HG02642 (cell line): ENCODE results near the gene CENPA.
"Not testable (repeated sequence)": the region's sequence is repeated elsewhere in the genome, so short reads cannot be mapped to it uniquely, and the experiment has no call there.

ENCODE experiments used
- ATAC-seq: cut with Tn5 transposase; IDR thresholded peaks from one replicate; pipeline ENCODE4 v1.9.1; 2021; ENCODE audit warnings: mild to moderate bottlenecking; ENCODE audit not compliant: unreplicated experiment, poor library complexity

CENPA gene

GRCh38 chr2:26759845-26760244, 26.0 kb upstream of the CENPA start:
- ATAC-seq: no peak

- ATAC-seq: not testable (repeated sequence)
These were observed 24.9 kb upstream of the CENPA start for GRCh38 chr2:26760991-26761390.

GRCh38 chr2:26763019-26763418, 22.8 kb upstream of the CENPA start:
- no peak for ATAC-seq

GRCh38 chr2:26764078-26764887, 21.6 kb upstream of the CENPA start, which contains the start of gene SLC35F6:
Gene SLC35F6 (plus strand): TSS chr2:26764284. CDS start chr2:26764350, 66 bp downstream.
- peak; percentile 91 for ATAC-seq

- ATAC-seq: no peak
These were observed 20.9 kb upstream of the CENPA start for GRCh38 chr2:26764906-26765305.

GRCh38 chr2:26765475-26766200, 20.2 kb upstream of the CENPA start:
- no peak for ATAC-seq

- ATAC-seq: no peak
These were observed 18.7 kb upstream of the CENPA start for GRCh38 chr2:26767129-26767528.

GRCh38 chr2:26767894-26768487, 17.9 kb upstream of the CENPA start:
- ATAC-seq: no peak

GRCh38 chr2:26768759-26769088, 17.1 kb upstream of the CENPA start:
- ATAC-seq: no peak

- no peak for ATAC-seq
These were observed 16.6 kb upstream of the CENPA start for GRCh38 chr2:26769089-26769761.

- ATAC-seq: no peak
These were observed 14.8 kb upstream of the CENPA start for GRCh38 chr2:26770986-26771586.

- no peak for ATAC-seq
These were observed 13.5 kb upstream of the CENPA start for GRCh38 chr2:26772064-26773001.

- no peak for ATAC-seq
These were observed 9.6 kb upstream of the CENPA start for GRCh38 chr2:26776195-26776800.

- no peak for ATAC-seq
These were observed 7.8 kb upstream of the CENPA start for GRCh38 chr2:26778098-26778497.

GRCh38 chr2:26778507-26778906, 7.3 kb upstream of the CENPA start:
- ATAC-seq: no peak

GRCh38 chr2:26780203-26780760, 5.6 kb upstream of the CENPA start:
- ATAC-seq: no peak

- no peak for ATAC-seq
These were observed 2.8 kb upstream of the CENPA start for GRCh38 chr2:26782876-26783704.
